GM12891 (cell line): ENCODE measurements around the gene SND1.

Source experiments
- POLR2A ChIP-seq: IDR thresholded peaks from 2 replicates; pipeline ENCODE4 v1.6.1; 2011; ENCODE audit warnings: low read depth, low read length, control low read depth
- POLR2AphosphoS5 ChIP-seq: IDR thresholded peaks from 2 replicates; pipeline ENCODE4 v1.6.1; 2011; ENCODE audit warnings: low read depth, low read length, control low read depth
- POU2F2 ChIP-seq: IDR thresholded peaks from 2 replicates; pipeline ENCODE4 v1.6.1; 2011; ENCODE audit warnings: low read depth, mild to moderate bottlenecking, control low read depth, low read length, moderate library complexity
- SPI1 ChIP-seq: IDR thresholded peaks from 2 replicates; pipeline ENCODE4 v1.6.1; 2011; ENCODE audit warnings: low read depth, low read length, control low read depth
- TAF1 ChIP-seq: IDR thresholded peaks from 2 replicates; pipeline ENCODE4 v1.6.1; 2011; ENCODE audit warnings: low read depth, low read length, control low read depth

GRCh38 chr7:127905491-127906330, 253.7 kb downstream of the SND1 start:
- no peak for TF ChIP-seq POU2F2
- TF ChIP-seq POLR2A, result no peak
- no peak for TF ChIP-seq SPI1
- no peak for TF ChIP-seq POLR2AphosphoS5
- TF ChIP-seq TAF1, result no peak
